ENCODE data around the gene MAP3K5.

GRCh38 chr6:136525586-136526195 is 266.6 kb downstream of the MAP3K5 start:
- no peak for TF ChIP-seq RARB (CRISPR knock-in tag; IDR thresholded peaks at IDR 0.05)
- TF ChIP-seq ZFP3 (CRISPR knock-in tag; IDR thresholded peaks at IDR 0.05) = no peak
- TF ChIP-seq ESRRG (CRISPR knock-in tag; IDR thresholded peaks at IDR 0.05) = no peak
- TF ChIP-seq GLIS3 (CRISPR knock-in tag; IDR thresholded peaks at IDR 0.05) = no peak
- TF ChIP-seq ZNF8 (CRISPR knock-in tag; IDR thresholded peaks at IDR 0.05) = no peak
